ENCODE data around the gene IMMP2L. TPM values are rescaled to one million over a fixed set of nuclear protein-coding genes. Genes with fewer than 3 reads are reported as not detected.

Gene IMMP2L
- total RNA-seq, 4 donors from 2014 or later = 12.0 to 22.2 (median 17.5) TPM

GRCh38 chr7:111162692-111163091, 399.6 kb downstream of the IMMP2L start:
- H3K4me3 ChIP-seq = no peak overlapping the region
- H3K27ac ChIP-seq (replicated peaks in 1 of 4) = no peak overlapping the region
- TF ChIP-seq CTCF (IDR thresholded peaks at IDR 0.05) (no peak), POLR2AphosphoS5 (IDR thresholded peaks at IDR 0.05) (no peak), EP300 (IDR thresholded peaks at IDR 0.05) (no peak), POLR2A (IDR thresholded peaks at IDR 0.05; ENCODE audit: low read depth) (no peak)
- WGBS = 93% methylated on average over 3 of the region's 3 CpGs
- H3K27me3 ChIP-seq = no peaks in the 10 kb centered on the region
- intact Hi-C loops (cut with DNase I) = no loop called here
- DNase-seq (ENCODE audit: extremely low spot score) = no peak
- H3K9me3 ChIP-seq = no peaks in the 10 kb centered on the region
- H3K4me1 ChIP-seq = no peaks in the 10 kb centered on the region
- H3K36me3 ChIP-seq = no peaks in the 10 kb centered on the region

GRCh38 chr7:111160297-111160696, 402.0 kb downstream of the IMMP2L start:
- H3K36me3 ChIP-seq = no peaks in the 10 kb centered on the region
- H3K4me1 ChIP-seq = no peaks in the 10 kb centered on the region
- H3K27me3 ChIP-seq = no peaks in the 10 kb centered on the region
- intact Hi-C loops (cut with DNase I) = no loop called here
- DNase-seq (ENCODE audit: extremely low spot score) = no peak
- no peak overlapping the region for H3K4me3 ChIP-seq
- TF ChIP-seq EP300 (IDR thresholded peaks at IDR 0.05) (no peak), POLR2A (IDR thresholded peaks at IDR 0.05; ENCODE audit: low read depth) (no peak), POLR2AphosphoS5 (IDR thresholded peaks at IDR 0.05) (no peak), CTCF (IDR thresholded peaks at IDR 0.05) (no peak)
- no peaks in the 10 kb centered on the region for H3K9me3 ChIP-seq
- H3K27ac ChIP-seq (replicated peaks in 1 of 4) = no peak overlapping the region

- Histone ChIP-seq H3K4me3 (no peak overlapping the region), H3K4me1 (no peaks in the 10 kb centered on the region), H3K27me3 (no peaks in the 10 kb centered on the region), H3K36me3 (no peaks in the 10 kb centered on the region), H3K27ac (replicated peaks in 1 of 4) (no peak overlapping the region), H3K9me3 (no peaks in the 10 kb centered on the region)
- no peak for DNase-seq (ENCODE audit: extremely low spot score)
- intact Hi-C loops (cut with DNase I) = no loop called here
- TF ChIP-seq POLR2A (IDR thresholded peaks at IDR 0.05; ENCODE audit: low read depth) = no peak
- no peak for TF ChIP-seq CTCF (IDR thresholded peaks at IDR 0.05)
- no peak for TF ChIP-seq EP300 (IDR thresholded peaks at IDR 0.05)
- no peak for TF ChIP-seq POLR2AphosphoS5 (IDR thresholded peaks at IDR 0.05)
Observed at GRCh38 chr7:111159426-111159825, 402.9 kb downstream of the IMMP2L start.

GRCh38 chr7:111150709-111151108, 411.6 kb downstream of the IMMP2L start:
- H3K36me3 ChIP-seq = no peaks in the 10 kb centered on the region
- H3K9me3 ChIP-seq = no peaks in the 10 kb centered on the region
- no peaks in the 10 kb centered on the region for H3K27me3 ChIP-seq
- no peak for TF ChIP-seq POLR2AphosphoS5 (IDR thresholded peaks at IDR 0.05)
- TF ChIP-seq CTCF (IDR thresholded peaks at IDR 0.05) = no peak
- 100% methylated on average over 1 of the region's 1 CpG for WGBS
- intact Hi-C loops (cut with DNase I) = no loop called here
- no peak for DNase-seq (ENCODE audit: extremely low spot score)
- no peaks in the 10 kb centered on the region for H3K4me1 ChIP-seq
- no peak overlapping the region for H3K4me3 ChIP-seq
- H3K27ac ChIP-seq (replicated peaks in 1 of 4) = no peak overlapping the region

GRCh38 chr7:111147708-111148533, 414.4 kb downstream of the IMMP2L start:
- TF ChIP-seq POLR2A (IDR thresholded peaks at IDR 0.05; ENCODE audit: low read depth) = no peak
- TF ChIP-seq POLR2AphosphoS5 (IDR thresholded peaks at IDR 0.05) = no peak
- TF ChIP-seq CTCF (IDR thresholded peaks at IDR 0.05) = no peak
- TF ChIP-seq EP300 (IDR thresholded peaks at IDR 0.05) = no peak
- Histone ChIP-seq H3K4me3 (no peak overlapping the region), H3K27me3 (no peaks in the 10 kb centered on the region), H3K36me3 (no peaks in the 10 kb centered on the region), H3K9me3 (no peaks in the 10 kb centered on the region), H3K4me1 (peaks cover 0 to 5% (median 0%) of the 10 kb centered on the region in 4 donors), H3K27ac (replicated peaks in 1 of 4) (no peak overlapping the region)
- intact Hi-C loops (cut with DNase I) = no loop called here
- WGBS = 88% methylated on average over 6 of the region's 6 CpGs
- no peak for DNase-seq (ENCODE audit: extremely low spot score)

All from esophagus muscularis mucosa (tissue), 4 donors.